Upper lobe of left lung (tissue), 4 donors: ENCODE results near the gene DSG2.

ENCODE experiments used
- EP300 ChIP-seq, 4 donors: sonication (generic); formaldehyde crosslinking; IDR thresholded peaks; one replicate each; pipeline ENCODE4 v1.5.1; 2017; ENCODE audit warnings: antibody characterized with exemption in 4 of 4, control low read depth in 2 of 4
- POLR2A ChIP-seq, 4 donors: fragments of 450-650 bp; IDR thresholded peaks; one replicate each; pipeline ENCODE4 v1.5.1; 2016 to 2017; ENCODE audit warnings: antibody characterized with exemption in 4 of 4, mild to moderate bottlenecking in 2 of 4
- TF ChIP-seq, protein P1 (sequence below), 6 experiments: fragments of 450-650 bp in 4 of 6; fragments of 200-600 bp in 2 of 6; sonication (generic) in 2 of 6; IDR thresholded peaks; one replicate each; pipeline ENCODE4 v1.5.1; 2016 to 2019; ENCODE audit warnings: antibody characterized with exemption in 6 of 6

DNA sequence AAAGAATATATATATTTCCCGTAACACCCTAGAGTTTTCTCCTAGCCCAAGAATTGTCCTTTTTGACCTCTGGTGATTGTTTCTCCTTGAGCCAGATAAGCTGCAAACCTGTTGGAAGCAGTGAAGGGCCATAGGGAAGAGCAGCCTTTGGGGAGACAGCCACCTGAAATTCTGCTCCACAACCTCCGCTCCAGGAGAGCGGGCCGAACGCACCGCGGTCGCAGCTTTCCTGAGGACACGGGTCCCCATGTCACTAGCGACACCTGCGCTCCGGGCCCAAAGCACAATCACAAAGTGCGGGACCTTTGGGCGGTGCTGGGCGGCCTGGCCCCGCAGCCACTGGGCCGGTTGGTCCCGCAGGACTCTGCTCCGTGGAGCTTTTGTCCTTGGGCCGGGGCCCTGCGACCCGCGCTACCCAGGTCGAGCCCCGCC is 557 bp upstream of the DSG2 start:
- TF ChIP-seq POLR2A (IDR thresholded peaks at IDR 0.05) (no peak), EP300 (IDR thresholded peaks at IDR 0.05) (no peak)
- TF ChIP-seq, protein P1, sequence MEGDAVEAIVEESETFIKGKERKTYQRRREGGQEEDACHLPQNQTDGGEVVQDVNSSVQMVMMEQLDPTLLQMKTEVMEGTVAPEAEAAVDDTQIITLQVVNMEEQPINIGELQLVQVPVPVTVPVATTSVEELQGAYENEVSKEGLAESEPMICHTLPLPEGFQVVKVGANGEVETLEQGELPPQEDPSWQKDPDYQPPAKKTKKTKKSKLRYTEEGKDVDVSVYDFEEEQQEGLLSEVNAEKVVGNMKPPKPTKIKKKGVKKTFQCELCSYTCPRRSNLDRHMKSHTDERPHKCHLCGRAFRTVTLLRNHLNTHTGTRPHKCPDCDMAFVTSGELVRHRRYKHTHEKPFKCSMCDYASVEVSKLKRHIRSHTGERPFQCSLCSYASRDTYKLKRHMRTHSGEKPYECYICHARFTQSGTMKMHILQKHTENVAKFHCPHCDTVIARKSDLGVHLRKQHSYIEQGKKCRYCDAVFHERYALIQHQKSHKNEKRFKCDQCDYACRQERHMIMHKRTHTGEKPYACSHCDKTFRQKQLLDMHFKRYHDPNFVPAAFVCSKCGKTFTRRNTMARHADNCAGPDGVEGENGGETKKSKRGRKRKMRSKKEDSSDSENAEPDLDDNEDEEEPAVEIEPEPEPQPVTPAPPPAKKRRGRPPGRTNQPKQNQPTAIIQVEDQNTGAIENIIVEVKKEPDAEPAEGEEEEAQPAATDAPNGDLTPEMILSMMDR (IDR thresholded peaks at IDR 0.05), result no peak
